Measurements from ENCODE around the gene CARD9.
"Not testable (repeated sequence)": the region's sequence is repeated elsewhere in the genome, so short reads cannot be mapped to it uniquely, and the experiment has no call there.

The CARD9 gene

GRCh38 chr9:136326761-136327303 lies 46.6 kb downstream of the CARD9 start:
- peak overlapping the region; percentile 30; the same call in 1 of the 2 replicates for H3K9ac ChIP-seq (ENCODE audit: low read depth, low read length)
- H3K27me3 ChIP-seq (ENCODE audit: insufficient read depth, low read length) = no peaks in the 10 kb centered on the region
- no peak overlapping the region for H3K27ac ChIP-seq (ENCODE audit: low read length)
- H3K4me3 ChIP-seq (ENCODE audit: low read length) = no peak overlapping the region
- peaks cover 9% of the 10 kb centered on the region for H3K4me1 ChIP-seq (ENCODE audit: insufficient read depth, low read length)
- no peaks in the 10 kb centered on the region for H3K36me3 ChIP-seq (ENCODE audit: insufficient read depth, low read depth, low read length)
- H3K9me3 ChIP-seq (ENCODE audit: insufficient read depth, low read depth, low read length) = no peaks in the 10 kb centered on the region

GRCh38 chr9:136326061-136326760 lies 47.3 kb downstream of the CARD9 start:
- Histone ChIP-seq H3K9ac (ENCODE audit: low read depth, low read length) (peak overlapping the region; percentile 37; the same call in 1 of the 2 replicates), H3K9me3 (ENCODE audit: insufficient read depth, low read depth, low read length) (no peaks in the 10 kb centered on the region), H3K4me1 (ENCODE audit: insufficient read depth, low read length) (peaks cover 9% of the 10 kb centered on the region), H3K27me3 (ENCODE audit: insufficient read depth, low read length) (no peaks in the 10 kb centered on the region), H3K27ac (ENCODE audit: low read length) (no peak overlapping the region), H3K4me3 (ENCODE audit: low read length) (no peak overlapping the region), H3K36me3 (ENCODE audit: insufficient read depth, low read depth, low read length) (no peaks in the 10 kb centered on the region)

DNA sequence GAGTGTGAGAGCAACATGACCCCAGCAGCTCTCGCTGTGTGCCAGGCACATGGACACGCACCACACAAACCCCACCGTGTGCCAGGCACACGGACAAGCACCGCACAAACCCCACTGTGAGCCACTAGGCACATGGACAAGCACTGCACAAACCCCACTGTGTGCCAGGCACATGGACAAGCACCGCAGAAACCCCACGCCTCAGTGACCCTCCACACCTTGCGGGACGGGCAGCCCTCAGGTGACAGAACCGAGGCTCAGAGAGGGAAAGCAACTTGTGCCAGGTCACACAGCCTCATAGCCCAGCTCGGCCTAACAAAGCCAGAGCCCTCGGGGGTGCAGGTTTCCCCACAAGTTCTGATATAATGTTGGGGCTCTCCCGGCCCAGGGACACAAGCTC lies 48.1 kb downstream of the CARD9 start:
- Histone ChIP-seq H3K4me1 (ENCODE audit: insufficient read depth, low read length) (peaks cover 9% of the 10 kb centered on the region), H3K27ac (ENCODE audit: low read length) (no peak overlapping the region)

GRCh38 chr9:136324501-136325300 lies 48.8 kb downstream of the CARD9 start:
- H3K4me3 ChIP-seq (ENCODE audit: low read length) = no peak overlapping the region
- H3K27me3 ChIP-seq (ENCODE audit: insufficient read depth, low read length) = no peaks in the 10 kb centered on the region
- H3K36me3 ChIP-seq (ENCODE audit: insufficient read depth, low read depth, low read length) = no peaks in the 10 kb centered on the region
- H3K4me1 ChIP-seq (ENCODE audit: insufficient read depth, low read length) = peaks cover 9% of the 10 kb centered on the region
- H3K9me3 ChIP-seq (ENCODE audit: insufficient read depth, low read depth, low read length) = no peaks in the 10 kb centered on the region
- H3K9ac ChIP-seq (ENCODE audit: low read depth, low read length) = no peak overlapping the region
- no peak overlapping the region for H3K27ac ChIP-seq (ENCODE audit: low read length)

More for the DNA sequence above, 48.1 kb downstream of the CARD9 start:
- Histone ChIP-seq H3K9ac (ENCODE audit: low read depth, low read length) (no peak overlapping the region), H3K9me3 (ENCODE audit: insufficient read depth, low read depth, low read length) (no peaks in the 10 kb centered on the region), H3K4me3 (ENCODE audit: low read length) (no peak overlapping the region), H3K27me3 (ENCODE audit: insufficient read depth, low read length) (no peaks in the 10 kb centered on the region), H3K36me3 (ENCODE audit: insufficient read depth, low read depth, low read length) (no peaks in the 10 kb centered on the region)

- Histone ChIP-seq H3K27ac (ENCODE audit: low read length) (no peak overlapping the region), H3K4me3 (ENCODE audit: low read length) (no peak overlapping the region), H3K36me3 (ENCODE audit: insufficient read depth, low read depth, low read length) (no peaks in the 10 kb centered on the region), H3K9ac (ENCODE audit: low read depth, low read length) (no peak overlapping the region), H3K4me1 (ENCODE audit: insufficient read depth, low read length) (peaks cover 9% of the 10 kb centered on the region), H3K27me3 (ENCODE audit: insufficient read depth, low read length) (no peaks in the 10 kb centered on the region), H3K9me3 (ENCODE audit: insufficient read depth, low read depth, low read length) (no peaks in the 10 kb centered on the region)
Observed at GRCh38 chr9:136323371-136323789, 50.1 kb downstream of the CARD9 start.

GRCh38 chr9:136322756-136323330 lies 50.6 kb downstream of the CARD9 start:
- no peak overlapping the region for H3K27ac ChIP-seq (ENCODE audit: low read length)
- H3K4me1 ChIP-seq (ENCODE audit: insufficient read depth, low read length) = peaks cover 9% of the 10 kb centered on the region
- H3K9ac ChIP-seq (ENCODE audit: low read depth, low read length) = no peak overlapping the region
- H3K36me3 ChIP-seq (ENCODE audit: insufficient read depth, low read depth, low read length) = no peaks in the 10 kb centered on the region
- H3K4me3 ChIP-seq (ENCODE audit: low read length) = no peak overlapping the region
- no peaks in the 10 kb centered on the region for H3K9me3 ChIP-seq (ENCODE audit: insufficient read depth, low read depth, low read length)
- H3K27me3 ChIP-seq (ENCODE audit: insufficient read depth, low read length) = no peaks in the 10 kb centered on the region

- no peak overlapping the region for H3K9ac ChIP-seq (ENCODE audit: low read depth, low read length)
- peaks cover 4% of the 10 kb centered on the region for H3K4me1 ChIP-seq (ENCODE audit: insufficient read depth, low read length)
- no peaks in the 10 kb centered on the region for H3K36me3 ChIP-seq (ENCODE audit: insufficient read depth, low read depth, low read length)
Observed at GRCh38 chr9:136321561-136321960, 51.9 kb downstream of the CARD9 start.

DNA sequence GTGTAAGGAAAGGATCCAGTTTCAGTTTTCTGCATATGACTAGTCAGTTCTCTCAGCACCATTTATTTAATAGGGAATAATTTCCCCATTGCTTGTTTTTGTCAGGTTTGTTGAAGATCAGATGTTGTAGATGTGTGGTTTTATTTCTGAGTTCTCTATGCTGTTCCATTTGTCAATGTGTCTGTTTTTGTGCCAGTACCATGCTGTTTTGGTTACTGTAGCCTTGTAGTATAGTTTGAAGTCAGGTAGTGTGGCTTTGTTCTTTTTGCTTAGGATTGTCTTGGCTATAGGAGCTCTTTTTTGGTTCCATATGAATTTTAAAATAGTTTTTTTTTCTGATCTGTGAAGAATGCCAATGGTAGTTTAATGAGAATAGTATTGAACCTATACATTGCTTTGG lies 52.5 kb downstream of the CARD9 start:
- H3K36me3 ChIP-seq (ENCODE audit: insufficient read depth, low read depth, low read length); H3K4me3 ChIP-seq (ENCODE audit: low read length); H3K27me3 ChIP-seq (ENCODE audit: insufficient read depth, low read length); H3K4me1 ChIP-seq (ENCODE audit: insufficient read depth, low read length); H3K9me3 ChIP-seq (ENCODE audit: insufficient read depth, low read depth, low read length); H3K27ac ChIP-seq (ENCODE audit: low read length); H3K9ac ChIP-seq (ENCODE audit: low read depth, low read length): not testable (repeated sequence)

More at GRCh38 chr9:136321561-136321960, 51.9 kb downstream of the CARD9 start:
- Histone ChIP-seq H3K4me3 (ENCODE audit: low read length) (no peak overlapping the region), H3K9me3 (ENCODE audit: insufficient read depth, low read depth, low read length) (no peaks in the 10 kb centered on the region), H3K27ac (ENCODE audit: low read length) (no peak overlapping the region), H3K27me3 (ENCODE audit: insufficient read depth, low read length) (no peaks in the 10 kb centered on the region)

DNA sequence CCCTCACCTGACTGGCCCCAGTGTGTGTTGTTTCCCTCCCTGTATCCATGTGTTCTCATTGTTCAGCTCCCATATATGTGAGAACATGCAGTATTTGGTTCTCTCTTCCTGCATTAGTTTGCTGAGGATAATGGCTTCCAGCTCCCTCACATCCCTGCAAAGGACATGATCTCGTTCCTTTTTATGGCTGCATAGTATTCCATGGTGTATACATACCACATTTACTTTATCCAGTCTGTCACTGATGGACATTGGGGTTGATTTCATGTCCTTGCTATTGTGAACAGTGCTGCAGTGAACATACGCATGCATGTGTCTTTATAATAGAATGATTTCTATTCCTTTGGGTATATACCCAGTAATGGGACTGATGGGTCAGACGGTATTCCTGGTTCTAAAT lies 53.5 kb downstream of the CARD9 start:
- not testable (repeated sequence) for H3K4me1 ChIP-seq (ENCODE audit: insufficient read depth, low read length); H3K4me3 ChIP-seq (ENCODE audit: low read length); H3K27ac ChIP-seq (ENCODE audit: low read length); H3K9me3 ChIP-seq (ENCODE audit: insufficient read depth, low read depth, low read length); H3K27me3 ChIP-seq (ENCODE audit: insufficient read depth, low read length); H3K36me3 ChIP-seq (ENCODE audit: insufficient read depth, low read depth, low read length); H3K9ac ChIP-seq (ENCODE audit: low read depth, low read length)

- H3K36me3 ChIP-seq (ENCODE audit: insufficient read depth, low read depth, low read length); H3K27me3 ChIP-seq (ENCODE audit: insufficient read depth, low read length); H3K4me3 ChIP-seq (ENCODE audit: low read length); H3K4me1 ChIP-seq (ENCODE audit: insufficient read depth, low read length); H3K9ac ChIP-seq (ENCODE audit: low read depth, low read length); H3K27ac ChIP-seq (ENCODE audit: low read length): not testable (repeated sequence)
- H3K9me3 ChIP-seq (ENCODE audit: insufficient read depth, low read depth, low read length) = peaks cover 14% of the 10 kb centered on the region
Observed at GRCh38 chr9:136319244-136319643, 54.2 kb downstream of the CARD9 start.

- no peaks in the 10 kb centered on the region for H3K27me3 ChIP-seq (ENCODE audit: insufficient read depth, low read length)
- no peak overlapping the region for H3K27ac ChIP-seq (ENCODE audit: low read length)
- H3K4me3 ChIP-seq (ENCODE audit: low read length) = no peak overlapping the region
- no peak overlapping the region for H3K9ac ChIP-seq (ENCODE audit: low read depth, low read length)
- no peaks in the 10 kb centered on the region for H3K4me1 ChIP-seq (ENCODE audit: insufficient read depth, low read length)
- no peaks in the 10 kb centered on the region for H3K36me3 ChIP-seq (ENCODE audit: insufficient read depth, low read depth, low read length)
- peaks cover 14% of the 10 kb centered on the region for H3K9me3 ChIP-seq (ENCODE audit: insufficient read depth, low read depth, low read length)
Observed at GRCh38 chr9:136318776-136319241, 54.7 kb downstream of the CARD9 start.

All from iPS-20b (cell line).